CD4-positive, CD25-positive, alpha-beta regulatory T cell (primary cell): ENCODE results near the gene BUD13. TPM values are rescaled to one million over a fixed set of nuclear protein-coding genes. Genes with fewer than 3 reads are reported as not detected.

ENCODE experiments used
- ATAC-seq, 2 donors: fragments of 150-1000 bp; cut with Tn5 transposase; one replicate each; pipeline ENCODE4 v1.10.0; 2021; ENCODE audit warnings: low read depth in 2 of 2, moderate number of reproducible peaks in 2 of 2, moderate library complexity in 1 of 2
- DNase-seq, 3 donors: peaks; one replicate each; pipeline versions ENCODE4 v3.0.0 to v3.0.0-alpha.2; 2012 to 2022; ENCODE audit warnings: mixed read lengths in 1 of 3
- H3K27ac ChIP-seq: one replicate; pipeline ENCODE4 v1.7.0; 2013; ENCODE audit warnings: mild to moderate bottlenecking, low read length; ENCODE audit not compliant: insufficient read depth, poor library complexity, severe bottlenecking
- H3K27me3 ChIP-seq: one replicate; pipeline ENCODE4 v1.7.0; 2013; ENCODE audit warnings: low read length; ENCODE audit not compliant: control insufficient read depth, insufficient read depth
- H3K36me3 ChIP-seq: one replicate; pipeline ENCODE4 v1.7.0; 2013; ENCODE audit warnings: mild to moderate bottlenecking, low read length, moderate library complexity; ENCODE audit not compliant: control insufficient read depth, insufficient read depth
- H3K4me1 ChIP-seq: 2 replicates; pipeline ENCODE4 v1.7.0; 2013; ENCODE audit warnings: mild to moderate bottlenecking, low read length; ENCODE audit not compliant: insufficient read depth, control insufficient read depth, poor library complexity, severe bottlenecking
- H3K4me3 ChIP-seq: one replicate; pipeline ENCODE4 v1.7.0; 2013; ENCODE audit warnings: low read depth, mild to moderate bottlenecking, low read length, moderate library complexity
- H3K9me3 ChIP-seq, 2 experiments: 1 replicate in 1 of 2; 2 replicates in 1 of 2; pipeline ENCODE4 v1.7.0; 2013; ENCODE audit warnings: low read length in 2 of 2, mild to moderate bottlenecking in 1 of 2, moderate library complexity in 1 of 2; ENCODE audit not compliant: control insufficient read depth in 2 of 2
- H3K27ac Mint-ChIP-seq, 3 donors: one replicate each; pipeline ENCODE4 v1.8.0; 2020 to 2022; ENCODE audit warnings: mild to moderate bottlenecking in 3 of 3, mixed read lengths in 3 of 3, moderate library complexity in 2 of 3
- H3K27me3 Mint-ChIP-seq: one replicate; pipeline ENCODE4 v1.8.0; 2022; ENCODE audit warnings: mild to moderate bottlenecking, mixed read lengths
- H3K36me3 Mint-ChIP-seq: one replicate; pipeline ENCODE4 v1.8.0; 2020; ENCODE audit warnings: mixed read lengths
- H3K4me1 Mint-ChIP-seq, 4 donors: one replicate each; pipeline ENCODE4 v1.8.0; 2020 to 2022; ENCODE audit warnings: mixed read lengths in 4 of 4, mild to moderate bottlenecking in 1 of 4
- H3K4me3 Mint-ChIP-seq, 4 donors: one replicate each; pipeline ENCODE4 v1.8.0; 2020 to 2022; ENCODE audit warnings: mild to moderate bottlenecking in 4 of 4, mixed read lengths in 4 of 4, moderate library complexity in 3 of 4
- H3K9me3 Mint-ChIP-seq, 7 donors: one replicate each; pipeline ENCODE4 v1.8.0; 2020 to 2022; ENCODE audit warnings: mixed read lengths in 7 of 7, mild to moderate bottlenecking in 3 of 7, moderate library complexity in 2 of 7
- polyA plus RNA-seq, 4 donors: library from polyadenylated mRNA; unstranded; fragments of 300-500 nt; fragmentation: Illumina TruSeq; gene quantifications; one replicate each; pipeline ENCODE4 v1.2.3, GENCODE V29; 2021
- total RNA-seq: library from RNA; stranded (reverse); gene quantifications from one replicate; pipeline ENCODE4 v1.2.3, GENCODE V29; 2022

Gene BUD13
- total and polyA plus RNA-seq, 5 donors from 2014 or later: 12.1 to 18.5 (median 13.6) TPM

GRCh38 chr11:116798368-116798767 lies 25.6 kb upstream of the BUD13 start:
- Mint-ChIP-seq H3K4me1 (peaks cover 0 to under 1% (median 0%) of the 10 kb centered on the region in 4 donors), H3K36me3 (no peaks in the 10 kb centered on the region), H3K4me3 (no peak overlapping the region), H3K9me3 (no peaks in the 10 kb centered on the region), H3K27ac (no peak overlapping the region), H3K27me3 (peaks cover 44% of the 10 kb centered on the region)
- Histone ChIP-seq H3K4me1 (no peaks in the 10 kb centered on the region), H3K36me3 (no peaks in the 10 kb centered on the region), H3K27ac (no peak overlapping the region), H3K4me3 (no peak overlapping the region), H3K27me3 (peaks cover 3% of the 10 kb centered on the region), H3K9me3 (no peaks in the 10 kb centered on the region)
- DNase-seq: no peak
- no peak for ATAC-seq

GRCh38 chr11:116797816-116798215 lies 25.0 kb upstream of the BUD13 start:
- H3K4me3 ChIP-seq: no peak overlapping the region
- H3K4me1 ChIP-seq: no peaks in the 10 kb centered on the region
- Mint-ChIP-seq H3K4me3 (no peak overlapping the region), H3K4me1 (peaks cover 0 to 6% (median 3%) of the 10 kb centered on the region in 4 donors), H3K27me3 (peaks cover 41% of the 10 kb centered on the region), H3K27ac (no peak overlapping the region), H3K36me3 (no peaks in the 10 kb centered on the region), H3K9me3 (no peaks in the 10 kb centered on the region)
- no peak for ATAC-seq
- H3K36me3 ChIP-seq: no peaks in the 10 kb centered on the region
- no peaks in the 10 kb centered on the region for H3K9me3 ChIP-seq
- no peak overlapping the region for H3K27ac ChIP-seq
- peaks cover 3% of the 10 kb centered on the region for H3K27me3 ChIP-seq
- DNase-seq: no peak

- Mint-ChIP-seq H3K4me1 (peaks cover 0 to 6% (median 3%) of the 10 kb centered on the region in 4 donors), H3K36me3 (no peaks in the 10 kb centered on the region), H3K27me3 (peaks cover 32% of the 10 kb centered on the region), H3K9me3 (no peaks in the 10 kb centered on the region), H3K27ac (no peak overlapping the region), H3K4me3 (no peak overlapping the region)
- Histone ChIP-seq H3K27ac (no peak overlapping the region), H3K4me1 (peaks cover 2% of the 10 kb centered on the region), H3K36me3 (no peaks in the 10 kb centered on the region), H3K9me3 (no peaks in the 10 kb centered on the region), H3K27me3 (peaks cover 3% of the 10 kb centered on the region), H3K4me3 (no peak overlapping the region)
- no peak for DNase-seq
- no peak for ATAC-seq
Measured at GRCh38 chr11:116796548-116796947, 23.8 kb upstream of the BUD13 start.

GRCh38 chr11:116794851-116795250 lies 22.1 kb upstream of the BUD13 start:
- Histone ChIP-seq H3K27me3 (peaks cover 3% of the 10 kb centered on the region), H3K4me3 (no peak overlapping the region), H3K9me3 (no peaks in the 10 kb centered on the region), H3K27ac (no peak overlapping the region), H3K4me1 (peaks cover 9% of the 10 kb centered on the region), H3K36me3 (no peaks in the 10 kb centered on the region)
- Mint-ChIP-seq H3K4me1 (peaks cover 5 to 11% (median 6%) of the 10 kb centered on the region in 4 donors), H3K27ac (no peak overlapping the region), H3K36me3 (no peaks in the 10 kb centered on the region), H3K9me3 (no peaks in the 10 kb centered on the region), H3K4me3 (no peak overlapping the region), H3K27me3 (peaks cover 29% of the 10 kb centered on the region)
- DNase-seq (no peak), ATAC-seq (no peak)

GRCh38 chr11:116793772-116794097 lies 20.9 kb upstream of the BUD13 start:
- Histone ChIP-seq H3K4me1 (peaks cover 9% of the 10 kb centered on the region), H3K36me3 (no peaks in the 10 kb centered on the region), H3K27me3 (no peaks in the 10 kb centered on the region), H3K4me3 (no peak overlapping the region), H3K9me3 (no peaks in the 10 kb centered on the region), H3K27ac (no peak overlapping the region)
- H3K36me3 Mint-ChIP-seq: no peaks in the 10 kb centered on the region
- ATAC-seq: no peak
- no peak overlapping the region for H3K27ac Mint-ChIP-seq
- H3K4me1 Mint-ChIP-seq: peaks cover 5 to 18% (median 8%) of the 10 kb centered on the region in 4 donors
- no peak for DNase-seq
- peaks cover 20% of the 10 kb centered on the region for H3K27me3 Mint-ChIP-seq
- H3K4me3 Mint-ChIP-seq: peak overlapping the region in 1 of 4 donors; percentile 38
- H3K9me3 Mint-ChIP-seq: no peaks in the 10 kb centered on the region

GRCh38 chr11:116792869-116793771 lies 20.3 kb upstream of the BUD13 start:
- Mint-ChIP-seq H3K9me3 (no peaks in the 10 kb centered on the region), H3K27me3 (peaks cover 17% of the 10 kb centered on the region), H3K4me3 (peak overlapping the region in 2 of 4 donors; percentile 3 to 47), H3K27ac (peak overlapping the region in 1 of 3 donors; percentile 8), H3K4me1 (peaks cover 6 to 24% (median 14%) of the 10 kb centered on the region in 4 donors), H3K36me3 (no peaks in the 10 kb centered on the region)
- Histone ChIP-seq H3K36me3 (no peaks in the 10 kb centered on the region), H3K27ac (no peak overlapping the region), H3K27me3 (no peaks in the 10 kb centered on the region), H3K4me3 (no peak overlapping the region), H3K4me1 (peaks cover 14% of the 10 kb centered on the region), H3K9me3 (no peaks in the 10 kb centered on the region)
- ATAC-seq (no peak), DNase-seq (no peak)

GRCh38 chr11:116792144-116792868 lies 19.5 kb upstream of the BUD13 start:
- DNase-seq (no peak), ATAC-seq (no peak)
- Mint-ChIP-seq H3K27me3 (peaks cover 22% of the 10 kb centered on the region), H3K9me3 (no peaks in the 10 kb centered on the region), H3K4me1 (peaks cover 6 to 29% (median 16%) of the 10 kb centered on the region in 4 donors), H3K27ac (no peak overlapping the region), H3K4me3 (peak overlapping the region in 2 of 4 donors; percentile 44 to 47), H3K36me3 (no peaks in the 10 kb centered on the region)
- Histone ChIP-seq H3K27me3 (no peaks in the 10 kb centered on the region), H3K9me3 (no peaks in the 10 kb centered on the region), H3K27ac (no peak overlapping the region), H3K36me3 (no peaks in the 10 kb centered on the region), H3K4me3 (no peak overlapping the region), H3K4me1 (peaks cover 16% of the 10 kb centered on the region)
